HG02571 (cell line): ENCODE data around the gene RIPOR3.

Experiments
- ATAC-seq: cut with Tn5 transposase; IDR thresholded peaks from one replicate; pipeline ENCODE4 v1.9.1; 2021; ENCODE audit warnings: mild to moderate bottlenecking, moderate library complexity; ENCODE audit not compliant: unreplicated experiment

The RIPOR3 gene

DNA sequence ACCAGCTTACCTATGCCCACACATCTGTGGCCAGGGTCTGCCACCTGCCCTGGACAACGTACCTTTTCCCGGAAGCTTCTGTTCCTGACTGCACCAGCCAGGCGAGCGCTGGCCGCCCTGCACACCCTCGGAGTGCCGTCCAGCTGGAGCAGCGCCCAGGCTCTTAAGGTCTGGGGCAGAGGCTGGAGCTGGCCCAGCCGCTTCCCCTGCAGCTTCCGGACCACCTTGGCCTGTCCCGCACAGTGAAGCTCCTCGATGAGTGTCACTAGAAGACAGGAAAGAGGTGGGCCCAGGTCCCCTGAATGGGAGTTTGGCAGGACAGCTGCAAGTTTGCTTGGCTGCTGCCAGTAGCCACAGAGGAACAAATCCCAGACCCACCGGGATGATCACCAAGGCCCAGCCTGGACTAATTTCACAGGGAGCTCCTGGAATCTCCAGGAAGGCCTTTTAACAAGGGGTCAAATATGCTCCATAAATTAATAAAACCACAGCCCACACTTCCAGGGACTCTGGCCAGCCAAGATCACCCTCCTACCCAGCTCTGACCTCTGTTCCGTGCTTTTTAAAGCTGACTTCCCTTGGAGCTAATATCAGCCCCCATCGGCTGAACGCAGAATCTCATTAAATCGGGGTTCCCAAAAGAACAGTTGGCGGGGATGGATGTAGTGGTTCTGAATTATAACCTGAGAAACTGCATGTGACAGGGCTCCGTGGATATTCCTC, 98.9 kb downstream of the RIPOR3 start:
- no peak for ATAC-seq

DNA sequence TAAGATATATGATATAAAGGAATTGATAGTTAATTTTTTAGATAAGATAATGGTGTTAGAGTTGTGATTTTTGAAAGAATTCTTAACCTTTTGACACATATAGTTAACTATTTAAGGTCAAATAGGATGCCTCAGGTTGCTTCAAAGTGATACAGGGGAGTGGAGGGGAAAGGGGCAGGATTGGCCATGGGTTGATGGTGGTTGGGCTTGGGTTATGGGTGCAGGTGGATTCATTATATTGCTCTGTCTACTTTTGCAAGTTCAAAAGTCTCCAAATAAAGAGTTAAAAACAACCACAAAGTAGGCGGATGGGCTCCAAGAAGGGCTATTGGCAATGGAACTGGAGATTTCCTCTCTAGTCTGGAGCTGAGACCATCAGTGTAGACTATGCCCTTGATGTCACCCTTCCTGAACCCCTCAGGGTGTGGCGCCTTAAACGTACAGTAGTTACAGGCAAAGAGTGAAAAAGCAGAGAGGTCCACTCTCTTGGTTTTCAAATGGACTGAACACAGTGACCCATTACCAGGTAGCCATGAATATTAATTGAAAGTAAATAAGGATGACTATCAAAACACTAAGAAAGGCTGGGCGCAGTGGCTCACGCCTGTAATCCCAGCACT, 100.0 kb downstream of the RIPOR3 start:
- no peak for ATAC-seq

GRCh38 chr20:50590348-50590664, 101.0 kb downstream of the RIPOR3 start:
- no peak for ATAC-seq

- ATAC-seq = no peak
Measured at GRCh38 chr20:50589548-50590347, 101.6 kb downstream of the RIPOR3 start.

- no peak for ATAC-seq
Measured at GRCh38 chr20:50588034-50588736, 103.2 kb downstream of the RIPOR3 start.

GRCh38 chr20:50587291-50587961, 103.9 kb downstream of the RIPOR3 start:
- no peak for ATAC-seq

GRCh38 chr20:50586531-50587232, 104.7 kb downstream of the RIPOR3 start:
- ATAC-seq = no peak

GRCh38 chr20:50585678-50586077, 105.7 kb downstream of the RIPOR3 start:
- no peak for ATAC-seq

DNA sequence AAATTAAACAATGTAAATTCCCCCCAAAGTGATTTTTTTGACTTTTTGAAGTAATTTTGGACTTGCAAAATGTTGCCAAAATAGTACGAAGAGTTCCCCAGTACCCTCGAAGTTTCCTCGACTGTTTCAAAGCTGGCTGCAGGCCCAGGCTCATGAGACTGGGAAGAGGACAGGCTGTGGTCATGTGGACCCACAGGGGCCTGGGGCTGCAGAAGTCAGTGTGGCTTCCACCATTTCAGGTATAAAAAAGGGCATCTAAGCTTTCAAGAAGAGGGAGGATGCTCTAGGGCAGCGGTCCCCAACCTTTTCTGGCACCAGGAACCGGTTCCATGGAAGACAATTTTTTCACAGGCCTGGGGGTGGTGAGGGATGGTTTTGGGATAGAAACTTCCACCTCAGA, 106.1 kb downstream of the RIPOR3 start:
- ATAC-seq = no peak

- no peak for ATAC-seq
Measured at GRCh38 chr20:50584687-50585086, 106.7 kb downstream of the RIPOR3 start.

DNA sequence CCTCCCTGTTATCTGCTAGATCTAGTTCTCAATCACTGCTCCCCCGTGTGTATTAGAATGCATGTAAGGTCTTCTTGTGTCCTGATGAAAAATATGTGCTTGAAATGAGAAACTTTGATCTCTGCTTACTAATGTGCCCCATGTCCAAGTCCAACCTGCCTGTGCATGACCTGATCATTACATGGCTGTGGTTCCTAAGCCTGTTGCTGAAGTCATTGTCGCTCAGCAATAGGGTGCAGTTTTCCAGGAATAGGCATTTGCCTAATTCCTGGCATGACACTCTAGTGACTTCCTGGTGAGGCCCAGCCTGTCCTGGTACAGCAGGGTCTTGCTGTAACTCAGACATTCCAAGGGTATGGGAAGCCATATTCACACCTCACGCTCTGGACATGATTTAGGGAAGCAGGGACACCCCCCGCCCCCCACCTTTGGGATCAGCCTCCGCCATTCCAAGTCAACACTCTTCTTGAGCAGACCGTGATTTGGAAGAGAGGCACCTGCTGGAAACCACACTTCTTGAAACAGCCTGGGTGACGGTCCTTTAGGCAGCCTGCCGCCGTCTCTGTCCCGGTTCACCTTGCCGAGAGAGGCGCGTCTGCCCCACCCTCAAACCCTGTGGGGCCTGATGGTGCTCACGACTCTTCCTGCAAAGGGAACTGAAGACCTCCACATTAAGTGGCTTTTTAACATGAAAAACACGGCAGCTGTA, 107.7 kb downstream of the RIPOR3 start:
- ATAC-seq = no peak

DNA sequence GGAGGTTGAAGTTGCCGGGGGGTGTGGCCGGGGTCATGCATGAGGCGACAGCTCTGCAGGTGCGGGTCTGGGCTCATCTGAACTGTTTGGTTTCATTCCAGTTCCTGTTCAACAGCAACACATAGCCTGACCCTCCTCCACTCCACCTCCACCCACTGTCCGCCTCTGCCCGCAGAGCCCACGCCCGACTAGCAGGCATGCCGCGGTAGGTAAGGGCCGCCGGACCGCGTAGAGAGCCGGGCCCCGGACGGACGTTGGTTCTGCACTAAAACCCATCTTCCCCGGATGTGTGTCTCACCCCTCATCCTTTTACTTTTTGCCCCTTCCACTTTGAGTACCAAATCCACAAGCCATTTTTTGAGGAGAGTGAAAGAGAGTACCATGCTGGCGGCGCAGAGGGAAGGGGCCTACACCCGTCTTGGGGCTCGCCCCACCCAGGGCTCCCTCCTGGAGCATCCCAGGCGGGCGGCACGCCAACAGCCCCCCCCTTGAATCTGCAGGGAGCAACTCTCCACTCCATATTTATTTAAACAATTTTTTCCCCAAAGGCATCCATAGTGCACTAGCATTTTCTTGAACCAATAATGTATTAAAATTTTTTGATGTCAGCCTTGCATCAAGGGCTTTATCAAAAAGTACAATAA, 108.6 kb downstream of the RIPOR3 start:
- no peak for ATAC-seq

DNA sequence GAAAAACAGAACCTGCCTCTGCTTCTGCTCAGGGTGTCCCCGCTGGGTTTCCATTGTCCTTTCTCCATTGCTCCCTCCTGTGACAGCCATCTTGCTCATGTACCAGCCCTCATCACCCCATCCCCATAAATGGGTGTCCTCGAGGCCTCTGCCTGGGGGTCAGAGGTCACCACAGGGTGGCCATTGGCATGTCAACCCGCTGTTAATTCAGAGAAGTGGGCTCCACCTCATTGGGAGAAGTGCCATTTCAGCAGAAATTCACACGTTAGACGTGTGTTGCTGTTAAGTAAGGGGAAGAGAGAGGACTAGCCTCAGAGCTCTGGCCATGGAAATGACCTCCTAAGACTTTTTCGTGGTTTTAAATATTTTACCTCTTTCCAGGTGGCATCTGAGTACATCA, 109.2 kb downstream of the RIPOR3 start:
- ATAC-seq = no peak

DNA sequence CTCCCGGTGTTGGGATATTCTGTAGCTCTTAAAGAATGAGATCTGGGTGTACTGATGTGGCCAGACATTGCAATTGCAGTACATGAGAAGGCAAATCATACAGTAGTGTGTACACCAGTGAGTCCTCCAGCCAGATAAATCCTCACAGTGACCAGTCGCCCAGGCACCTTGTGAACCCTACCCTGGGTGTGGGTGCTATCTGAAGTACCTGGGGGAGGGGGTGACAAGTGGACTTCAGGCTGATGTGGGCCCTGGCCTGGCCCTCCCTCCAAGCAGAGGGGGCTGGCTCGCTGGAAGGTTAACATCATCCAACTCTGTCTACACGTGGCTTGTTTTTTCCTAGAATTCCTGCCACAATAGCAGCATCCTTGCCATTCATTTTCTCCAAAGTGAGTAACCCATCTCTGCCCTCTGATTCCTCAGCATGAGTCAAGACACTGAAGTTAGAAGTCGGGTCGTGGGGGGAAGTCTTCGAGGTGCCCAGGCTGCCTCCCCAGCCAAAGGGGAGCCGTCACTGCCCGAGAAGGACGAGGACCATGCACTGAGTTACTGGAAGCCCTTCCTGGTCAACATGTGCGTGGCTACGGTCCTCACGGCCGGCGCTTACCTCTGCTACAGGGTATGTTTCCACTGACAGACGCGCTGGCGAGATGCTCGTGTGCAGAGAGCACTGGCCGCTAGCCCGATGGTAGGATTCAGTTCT, 110.3 kb downstream of the RIPOR3 start:
- ATAC-seq = no peak

DNA sequence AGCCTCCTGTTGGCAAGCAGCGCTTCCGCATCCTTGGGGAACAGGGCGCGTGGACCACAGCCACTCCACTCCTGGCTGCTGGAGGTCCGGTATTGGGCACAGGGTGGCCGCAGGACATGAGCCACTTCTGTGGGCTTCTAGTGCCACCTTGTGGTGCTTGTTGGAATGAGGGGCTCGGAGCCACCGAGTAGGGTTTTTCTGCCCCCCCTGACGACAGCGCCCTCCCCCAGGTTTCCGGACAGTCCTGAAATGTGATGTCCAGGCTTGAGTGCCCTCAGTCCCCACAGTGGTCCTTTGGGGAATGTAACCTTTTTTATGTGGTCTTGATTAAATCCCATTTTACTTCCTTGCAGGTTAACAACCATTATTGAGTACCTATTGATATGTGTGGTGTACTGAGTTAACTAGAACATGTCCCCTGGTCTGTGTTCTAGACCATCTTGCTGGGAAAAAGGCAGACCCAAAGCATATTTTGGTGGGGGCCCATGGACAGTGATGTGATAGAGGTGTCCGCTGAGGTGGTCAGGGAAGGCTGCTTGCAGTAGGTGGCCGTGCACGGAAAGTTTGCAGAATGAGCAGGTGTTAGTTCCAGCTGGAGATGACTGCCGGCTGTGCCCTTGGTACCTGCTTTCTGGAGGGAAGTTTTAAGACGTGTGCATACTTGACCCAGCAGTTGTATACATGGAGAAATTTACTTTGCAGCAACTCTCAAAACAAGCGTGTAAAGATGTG, 111.2 kb downstream of the RIPOR3 start:
- no peak for ATAC-seq

- ATAC-seq = no peak
Measured at GRCh38 chr20:50579511-50579910, 111.8 kb downstream of the RIPOR3 start.

DNA sequence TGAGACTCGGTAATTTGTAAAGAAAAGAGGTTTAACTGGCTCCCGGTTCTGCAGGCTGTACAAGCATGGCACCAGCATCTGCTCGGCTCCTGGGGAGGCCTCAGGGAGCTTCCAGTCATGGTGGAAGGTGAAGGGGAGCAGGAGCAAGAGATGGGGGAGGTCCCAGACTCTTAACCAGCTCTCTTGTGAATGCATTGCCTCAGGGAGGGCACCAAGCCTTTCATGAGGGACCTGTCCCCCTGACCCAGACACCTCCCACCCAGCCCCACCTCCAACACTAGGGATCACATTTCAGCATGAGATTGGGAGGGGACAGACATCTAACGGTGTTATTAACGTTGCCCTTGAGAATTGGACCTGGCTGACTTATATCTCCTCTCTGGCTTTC, 112.6 kb downstream of the RIPOR3 start:
- no peak for ATAC-seq
